Measurements from ENCODE around the gene PCGF6.

PCGF6 gene

DNA sequence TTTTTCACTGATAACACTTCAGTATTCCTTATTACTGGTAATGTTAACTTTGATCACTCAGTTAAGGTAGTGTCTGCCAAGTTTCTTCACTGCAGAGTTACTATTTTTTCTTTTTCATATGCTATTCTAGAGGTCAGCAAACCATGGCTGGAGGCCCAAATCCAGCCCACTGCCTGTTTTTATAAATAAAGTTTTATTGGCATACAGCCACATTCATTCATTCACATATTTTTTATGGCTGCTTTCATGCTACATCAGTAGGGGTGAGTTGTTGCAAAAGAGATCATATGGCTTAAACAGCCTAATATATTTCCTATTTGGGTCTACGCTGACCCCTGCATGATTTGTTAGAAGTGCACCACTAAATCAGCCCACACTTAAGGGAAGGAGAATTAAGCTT, 94.3 kb downstream of the PCGF6 start:
- DNase-seq (ENCODE audit: low spot score) = no peak

DNA sequence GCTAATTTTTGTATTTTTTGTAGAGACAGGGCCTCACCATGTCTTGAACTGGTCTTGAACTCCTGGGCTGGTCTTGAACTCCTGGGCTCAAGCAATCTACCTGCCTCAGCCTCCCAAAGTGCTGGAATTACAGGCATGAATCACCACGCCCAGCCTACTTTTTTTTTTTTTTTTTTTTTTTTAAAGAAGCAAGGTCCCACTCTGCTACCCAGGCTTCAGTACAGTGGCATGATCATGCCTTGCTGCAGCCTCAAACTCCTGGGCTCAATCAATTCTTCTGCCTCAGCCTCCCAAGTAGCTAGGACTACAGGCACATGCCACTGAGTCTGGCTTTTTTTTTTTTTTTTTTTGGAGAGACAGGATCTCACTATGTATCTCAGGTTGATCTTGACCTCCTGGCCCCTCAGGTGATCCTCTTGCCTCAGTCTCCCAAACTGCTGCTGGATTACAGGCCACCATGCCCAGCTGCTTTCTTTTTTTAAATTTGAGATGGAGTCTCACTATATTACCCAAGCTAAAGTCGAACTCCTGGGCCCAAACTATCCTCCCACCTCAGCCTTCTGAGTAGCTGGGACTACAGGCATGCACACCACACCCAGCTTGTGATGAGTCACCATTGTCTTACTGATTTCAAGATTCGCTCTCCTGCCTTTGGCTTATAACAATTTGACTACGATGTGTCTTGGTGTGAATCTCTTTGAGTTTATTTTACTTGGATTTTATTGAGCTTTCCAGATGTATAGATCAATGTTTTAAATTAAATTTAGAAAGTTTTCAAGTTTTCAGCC, 96.2 kb downstream of the PCGF6 start:
- DNase-seq (ENCODE audit: low spot score) = no peak

DNA sequence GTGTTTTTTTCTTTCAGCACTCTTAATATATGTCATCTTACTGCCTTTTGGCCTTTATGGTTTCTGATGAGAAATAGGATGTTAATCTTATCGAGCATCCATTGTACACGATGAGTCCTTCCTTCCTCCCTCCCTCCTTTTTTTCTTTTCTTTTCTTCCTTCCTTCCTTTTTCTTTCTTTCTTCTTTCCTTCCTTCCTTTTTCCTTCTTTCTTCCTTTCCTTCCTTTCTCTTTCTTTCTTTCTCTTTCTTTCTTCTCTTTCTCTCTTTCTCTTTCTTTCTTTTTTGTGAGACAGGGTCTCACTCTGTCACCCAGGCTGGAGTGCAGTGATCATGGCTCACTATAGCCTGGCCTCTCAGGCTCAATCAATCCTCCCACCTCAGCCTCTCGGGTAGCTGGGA, 96.8 kb downstream of the PCGF6 start:
- no peak for DNase-seq (ENCODE audit: low spot score)

Measured in hematopoietic multipotent progenitor cell treated with erythropoietin and hydrocortisone succinate and interleukin-3 and kit ligand, for 17 days (in vitro differentiated cells).